IMR-90 (cell line): ENCODE measurements around the gene CHGA. TPM values are rescaled to one million over a fixed set of nuclear protein-coding genes. Genes with fewer than 3 reads are reported as not detected.

Experiments used
- ATAC-seq: fragments of 200-7000 bp; cut with Tn5 transposase; 2 replicates; pipeline ENCODE4 v1.9.1; 2020; ENCODE audit warnings: low read depth, mild to moderate bottlenecking, moderate library complexity
- BruUV-seq: library from RNA; stranded (reverse); fragments of 400-500 nt; replicated peaks from 2 replicates; lab custom pipeline; 2021; lab: Mats Ljungman, UMichigan
- CTCF ChIA-PET: fragments of 300-600 bp; formaldehyde crosslinking; extraction: SDS; loops from one replicate; lab custom pipeline; 2021; ENCODE audit warnings: antibody characterized with exemption; lab: Yijun Ruan, JAX
- POLR2A ChIA-PET: fragments of 300-600 bp; sonication (Branson Sonifier 250); formaldehyde crosslinking; loops from one replicate; lab custom pipeline; 2022; ENCODE audit warnings: antibody characterized with exemption; ENCODE audit not compliant: unreplicated experiment; lab: Charles Lee
- DNase-seq: peaks from one replicate; pipeline ENCODE4 v3.0.0; 2013
- H2AFZ ChIP-seq: replicated peaks from 2 replicates; pipeline ENCODE3; 2013; ENCODE audit warnings: low read length, mild to moderate bottlenecking; ENCODE audit not compliant: poor library complexity
- H2AK5ac ChIP-seq: 2 replicates; pipeline ENCODE4 v1.6.1; 2013; ENCODE audit warnings: low read depth, low read length, inconsistent platforms
- H2AK9ac ChIP-seq: replicated peaks from 2 replicates; pipeline ENCODE3; 2013; ENCODE audit warnings: mild to moderate bottlenecking, low read depth, low read length, moderate library complexity; ENCODE audit not compliant: poor library complexity
- H2BK120ac ChIP-seq: 2 replicates; pipeline ENCODE4 v1.6.1; 2013; ENCODE audit warnings: low read depth, low read length, inconsistent platforms
- H2BK15ac ChIP-seq: 3 replicates; pipeline ENCODE4 v1.6.1; 2013; ENCODE audit warnings: low read depth, low read length, inconsistent platforms
- H2BK20ac ChIP-seq: 2 replicates; pipeline ENCODE4 v1.6.1; 2013; ENCODE audit warnings: low read depth, mild to moderate bottlenecking, inconsistent platforms, low read length, moderate library complexity
- H2BK5ac ChIP-seq: 2 replicates; pipeline ENCODE4 v1.6.1; 2013; ENCODE audit warnings: mild to moderate bottlenecking, low read depth, low read length, inconsistent platforms; ENCODE audit not compliant: poor library complexity, severe bottlenecking
- H3K14ac ChIP-seq: replicated peaks from 2 replicates; pipeline ENCODE4 v1.6.1; 2013; ENCODE audit warnings: low read depth, low read length, inconsistent platforms
- H3K18ac ChIP-seq: 2 replicates; pipeline ENCODE4 v1.6.1; 2013; ENCODE audit warnings: low read depth, low read length, control low read depth
- H3K23ac ChIP-seq: 2 replicates; pipeline ENCODE4 v1.6.1; 2013; ENCODE audit warnings: low read depth, low read length, inconsistent platforms
- H3K27ac ChIP-seq: 2 replicates; pipeline ENCODE4 v1.5.1; 2013; ENCODE audit warnings: mild to moderate bottlenecking, control low read depth, low read length; ENCODE audit not compliant: insufficient read depth
- H3K27me3 ChIP-seq: 2 replicates; pipeline ENCODE4 v1.6.1; 2013; ENCODE audit warnings: low read length; ENCODE audit not compliant: control insufficient read depth, insufficient read depth
- H3K36me3 ChIP-seq: 2 replicates; pipeline ENCODE4 v1.6.1; 2013; ENCODE audit warnings: low read length, mixed read lengths; ENCODE audit not compliant: control insufficient read depth, insufficient read depth
- H3K4ac ChIP-seq: 2 replicates; pipeline ENCODE4 v1.6.1; 2013; ENCODE audit warnings: low read depth, low read length, inconsistent platforms
- H3K4me1 ChIP-seq: 2 replicates; pipeline ENCODE4 v1.6.1; 2013; ENCODE audit warnings: low read length, mixed read lengths; ENCODE audit not compliant: control insufficient read depth, insufficient read depth
- H3K4me2 ChIP-seq: 2 replicates; pipeline ENCODE4 v1.6.1; 2013; ENCODE audit warnings: low read depth, mild to moderate bottlenecking, control low read depth, low read length, moderate library complexity
- H3K4me3 ChIP-seq: 2 replicates; pipeline ENCODE4 v1.5.1; 2013; ENCODE audit warnings: low read depth, mild to moderate bottlenecking, control low read depth, low read length, moderate library complexity; ENCODE audit not compliant: insufficient read depth
- H3K56ac ChIP-seq: 2 replicates; pipeline ENCODE4 v1.6.1; 2013; ENCODE audit warnings: low read length, inconsistent platforms; ENCODE audit not compliant: insufficient read depth; ENCODE audit errors: extremely low read depth
- H3K79me1 ChIP-seq, 2 experiments: 2 replicates each; pipeline ENCODE4 v1.6.1; 2013; ENCODE audit warnings: low read length in 2 of 2, inconsistent platforms in 1 of 2, low read depth in 1 of 2
- H3K9ac ChIP-seq: 2 replicates; pipeline ENCODE4 v1.6.1; 2013; ENCODE audit warnings: low read depth, low read length, control low read depth
- H3K9me1 ChIP-seq: 2 replicates; pipeline ENCODE4 v1.6.1; 2013; ENCODE audit warnings: low read length, inconsistent platforms; ENCODE audit not compliant: insufficient read depth
- H3K9me3 ChIP-seq: 2 replicates; pipeline ENCODE4 v1.6.1; 2013; ENCODE audit warnings: low read length; ENCODE audit not compliant: control insufficient read depth, insufficient read depth
- H4K20me1 ChIP-seq: 2 replicates; pipeline ENCODE4 v1.6.1; 2013; ENCODE audit warnings: low read length, inconsistent platforms; ENCODE audit not compliant: insufficient read depth
- H4K5ac ChIP-seq: 2 replicates; pipeline ENCODE4 v1.6.1; 2013; ENCODE audit warnings: mild to moderate bottlenecking, low read depth, low read length, control low read depth
- H4K8ac ChIP-seq, 2 experiments: 2 replicates each; pipeline ENCODE4 v1.6.1; 2013; ENCODE audit warnings: low read depth in 2 of 2, low read length in 2 of 2, control low read depth in 1 of 2, inconsistent platforms in 1 of 2
- H4K91ac ChIP-seq: 2 replicates; pipeline ENCODE4 v1.6.1; 2013; ENCODE audit warnings: low read depth, low read length, inconsistent platforms; ENCODE audit not compliant: insufficient read depth
- BHLHE40 ChIP-seq: fragments of 150-350 bp; IDR thresholded peaks from 2 replicates; pipeline ENCODE4 v1.6.1; 2016; ENCODE audit warnings: mild to moderate bottlenecking, low read depth, low read length
- CEBPB ChIP-seq: IDR thresholded peaks from 2 replicates; pipeline ENCODE4 v1.6.1; 2012; ENCODE audit warnings: low read depth, low read length, improper control_type of control experiment
- CHD1 ChIP-seq: IDR thresholded peaks from 2 replicates; pipeline ENCODE4 v1.6.1; 2012; ENCODE audit warnings: low read depth, low read length, improper control_type of control experiment
- FOS ChIP-seq: fragments of 150-350 bp; IDR thresholded peaks from 2 replicates; pipeline ENCODE4 v1.6.1; 2016; ENCODE audit warnings: low read depth, low read length
- MAFK ChIP-seq: IDR thresholded peaks from 2 replicates; pipeline ENCODE4 v1.6.1; 2012; ENCODE audit warnings: low read depth, low read length, improper control_type of control experiment
- MAZ ChIP-seq: IDR thresholded peaks from 2 replicates; pipeline ENCODE4 v1.6.1; 2012; ENCODE audit warnings: low read depth, mild to moderate bottlenecking, low read length, improper control_type of control experiment, moderate library complexity, borderline replicate concordance
- MXI1 ChIP-seq: IDR thresholded peaks from 2 replicates; pipeline ENCODE4 v1.6.1; 2012; ENCODE audit warnings: low read depth, mild to moderate bottlenecking, low read length, moderate library complexity, borderline replicate concordance
- NFE2L2 ChIP-seq: fragments of 150-350 bp; IDR thresholded peaks from 2 replicates; pipeline ENCODE4 v1.6.1; 2016; ENCODE audit warnings: low read depth, mild to moderate bottlenecking, low read length
- POLR2A ChIP-seq: IDR thresholded peaks from 2 replicates; pipeline ENCODE4 v1.6.1; 2012; ENCODE audit warnings: mild to moderate bottlenecking, low read depth, low read length
- RAD21 ChIP-seq: IDR thresholded peaks from 2 replicates; pipeline ENCODE4 v1.6.1; 2012; ENCODE audit warnings: low read length, improper control_type of control experiment
- RCOR1 ChIP-seq: IDR thresholded peaks from 2 replicates; pipeline ENCODE4 v1.6.1; 2012; ENCODE audit warnings: mild to moderate bottlenecking, low read length, improper control_type of control experiment; ENCODE audit not compliant: insufficient replicate concordance
- RFX5 ChIP-seq: IDR thresholded peaks from 2 replicates; pipeline ENCODE4 v1.8.0; 2012; ENCODE audit warnings: low read depth, mild to moderate bottlenecking, low read length, moderate library complexity
- SMC3 ChIP-seq: fragments of 150-350 bp; IDR thresholded peaks from 2 replicates; pipeline ENCODE4 v1.6.1; 2016; ENCODE audit warnings: low read depth, mild to moderate bottlenecking, antibody characterized with exemption, low read length, moderate library complexity
- WGBS, 2 experiments: methylation state at CpG; one replicate each; pipeline versions ENCODE4 v1.1.5 to v1.1.7; 2013; ENCODE audit warnings: missing lambda C conversion rate in 2 of 2; ENCODE audit not compliant: insufficient read length in 1 of 2; ENCODE audit errors: extremely low coverage in 2 of 2; 5-methylcytosine and 5-hydroxymethylcytosine counted together
- dilution Hi-C: fragments of 300-500 bp; cut with HindIII; formaldehyde crosslinking; loops from one replicate; pipeline ENCODE4 v1.14.3; 2018; ENCODE audit warnings: low sequenced_read_pairs; ENCODE audit not compliant: unreplicated experiment
- in situ Hi-C: fragments of 300-500 bp; cut with MboI; formaldehyde crosslinking; loops from 3 replicates; pipeline ENCODE4 v1.14.3; 2019; ENCODE audit warnings: low sequenced_read_pairs, inconsistent platforms, mixed read lengths
- intact Hi-C: fragments of 100-400 bp; cut with micrococcal nuclease; formaldehyde crosslinking; loops from 2 replicates; pipeline ENCODE4 v1.10.0; 2022
- polyA plus RNA-seq, 3 experiments: library from polyadenylated mRNA; depleted of rRNA; stranded (reverse); fragments of >200 nt; gene quantifications; 2 replicates each; pipeline ENCODE4 v1.2.3, GENCODE V29; 2012; ENCODE audit warnings: low replicate concordance in 1 of 3
- total RNA-seq: library from RNA; depleted of rRNA; stranded (reverse); fragments of >200 nt; gene quantifications from 2 replicates; pipeline ENCODE4 v1.2.3, GENCODE V29; 2012
- TF ChIP-seq, protein P1 (sequence below): fragments of 150-350 bp; IDR thresholded peaks from 2 replicates; pipeline ENCODE4 v1.6.1; 2017; ENCODE audit warnings: mild to moderate bottlenecking, antibody characterized with exemption, low read length, low read depth
- TF ChIP-seq, protein P2 (sequence below): conservative IDR thresholded peaks from 2 replicates; pipeline ENCODE4 v1.5.1; 2012; ENCODE audit warnings: mild to moderate bottlenecking, low read depth, low read length, improper control_type of control experiment
- TF ChIP-seq, protein P3 (sequence below): fragments of 150-350 bp; IDR thresholded peaks from 2 replicates; pipeline ENCODE4 v1.6.1; 2016; ENCODE audit warnings: low read depth, mild to moderate bottlenecking, low read length, moderate library complexity, borderline replicate concordance

CHGA gene
- total and polyA plus RNA-seq, 2 of the 4 experiments (the other 2 are of a cell fraction): not detected

DNA sequence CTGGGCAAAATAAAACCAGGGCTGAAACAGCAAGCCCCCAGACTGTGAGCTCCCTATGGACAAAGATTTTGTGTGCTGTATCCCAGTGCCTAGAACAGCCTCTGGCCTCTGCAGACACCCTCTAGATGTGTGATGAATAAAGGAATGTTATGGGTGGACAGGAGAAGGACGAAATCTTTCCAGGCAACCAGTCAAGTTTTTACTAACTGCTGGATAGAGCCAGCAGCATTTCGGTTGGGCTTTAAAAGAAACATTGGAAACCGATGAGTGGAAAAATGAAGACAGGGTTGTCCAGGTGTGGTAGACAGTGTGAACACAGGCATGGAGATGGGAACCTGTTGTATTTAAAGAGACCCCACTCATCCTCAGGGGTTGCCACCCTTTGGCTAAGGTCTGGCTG lies 4.0 kb downstream of the CHGA start:
- no peaks in the 10 kb centered on the region for H4K20me1 ChIP-seq
- no peaks in the 10 kb centered on the region; the same call in 1 of the 2 replicates for H3K9me1 ChIP-seq
- H4K8ac ChIP-seq: no peak overlapping the region
- H2AK9ac ChIP-seq: no peak overlapping the region
- H3K23ac ChIP-seq: no peak overlapping the region
- H3K27ac ChIP-seq: no peak overlapping the region
- H3K9me3 ChIP-seq: no peaks in the 10 kb centered on the region
- no peak overlapping the region for H2BK15ac ChIP-seq
- intact Hi-C loops (no loop called here), in situ Hi-C loops (no loop called here), dilution Hi-C loops (no loop called here)
- no peak overlapping the region for H3K14ac ChIP-seq
- H3K4me1 ChIP-seq: no peaks in the 10 kb centered on the region
- H3K4me2 ChIP-seq: no peak overlapping the region
- no peak overlapping the region for H2BK20ac ChIP-seq
- H3K79me1 ChIP-seq: no peaks in the 10 kb centered on the region
- TF ChIP-seq POLR2A (no peak), MAFK (no peak), RCOR1 (no peak), CEBPB (no peak), NFE2L2 (no peak), RAD21 (no peak), BHLHE40 (no peak), RFX5 (no peak), MAZ (no peak), MXI1 (no peak), CHD1 (no peak), SMC3 (no peak), FOS (no peak)
- TF ChIP-seq, protein P1, sequence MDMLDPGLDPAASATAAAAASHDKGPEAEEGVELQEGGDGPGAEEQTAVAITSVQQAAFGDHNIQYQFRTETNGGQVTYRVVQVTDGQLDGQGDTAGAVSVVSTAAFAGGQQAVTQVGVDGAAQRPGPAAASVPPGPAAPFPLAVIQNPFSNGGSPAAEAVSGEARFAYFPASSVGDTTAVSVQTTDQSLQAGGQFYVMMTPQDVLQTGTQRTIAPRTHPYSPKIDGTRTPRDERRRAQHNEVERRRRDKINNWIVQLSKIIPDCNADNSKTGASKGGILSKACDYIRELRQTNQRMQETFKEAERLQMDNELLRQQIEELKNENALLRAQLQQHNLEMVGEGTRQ: no peak
- TF ChIP-seq, protein P2, sequence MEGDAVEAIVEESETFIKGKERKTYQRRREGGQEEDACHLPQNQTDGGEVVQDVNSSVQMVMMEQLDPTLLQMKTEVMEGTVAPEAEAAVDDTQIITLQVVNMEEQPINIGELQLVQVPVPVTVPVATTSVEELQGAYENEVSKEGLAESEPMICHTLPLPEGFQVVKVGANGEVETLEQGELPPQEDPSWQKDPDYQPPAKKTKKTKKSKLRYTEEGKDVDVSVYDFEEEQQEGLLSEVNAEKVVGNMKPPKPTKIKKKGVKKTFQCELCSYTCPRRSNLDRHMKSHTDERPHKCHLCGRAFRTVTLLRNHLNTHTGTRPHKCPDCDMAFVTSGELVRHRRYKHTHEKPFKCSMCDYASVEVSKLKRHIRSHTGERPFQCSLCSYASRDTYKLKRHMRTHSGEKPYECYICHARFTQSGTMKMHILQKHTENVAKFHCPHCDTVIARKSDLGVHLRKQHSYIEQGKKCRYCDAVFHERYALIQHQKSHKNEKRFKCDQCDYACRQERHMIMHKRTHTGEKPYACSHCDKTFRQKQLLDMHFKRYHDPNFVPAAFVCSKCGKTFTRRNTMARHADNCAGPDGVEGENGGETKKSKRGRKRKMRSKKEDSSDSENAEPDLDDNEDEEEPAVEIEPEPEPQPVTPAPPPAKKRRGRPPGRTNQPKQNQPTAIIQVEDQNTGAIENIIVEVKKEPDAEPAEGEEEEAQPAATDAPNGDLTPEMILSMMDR: no peak
- TF ChIP-seq, protein P3, sequence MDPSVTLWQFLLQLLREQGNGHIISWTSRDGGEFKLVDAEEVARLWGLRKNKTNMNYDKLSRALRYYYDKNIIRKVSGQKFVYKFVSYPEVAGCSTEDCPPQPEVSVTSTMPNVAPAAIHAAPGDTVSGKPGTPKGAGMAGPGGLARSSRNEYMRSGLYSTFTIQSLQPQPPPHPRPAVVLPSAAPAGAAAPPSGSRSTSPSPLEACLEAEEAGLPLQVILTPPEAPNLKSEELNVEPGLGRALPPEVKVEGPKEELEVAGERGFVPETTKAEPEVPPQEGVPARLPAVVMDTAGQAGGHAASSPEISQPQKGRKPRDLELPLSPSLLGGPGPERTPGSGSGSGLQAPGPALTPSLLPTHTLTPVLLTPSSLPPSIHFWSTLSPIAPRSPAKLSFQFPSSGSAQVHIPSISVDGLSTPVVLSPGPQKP: no peak
- no TSS peak for BruUV-seq
- H3K36me3 ChIP-seq: no peaks in the 10 kb centered on the region
- no peak overlapping the region for H3K18ac ChIP-seq
- no peak overlapping the region for H2BK5ac ChIP-seq
- ATAC-seq (no peak), DNase-seq (no peak)
- H3K9ac ChIP-seq: no peak overlapping the region
- 13% methylated on average over 1 of the region's 3 CpGs; no CpG with 5 or more reads in 1 of the 2 experiments for WGBS, 2 experiments
- POLR2A ChIA-PET: no interaction called here
- H2BK120ac ChIP-seq: no peak overlapping the region
- H3K4me3 ChIP-seq: no peak overlapping the region
- no peak overlapping the region for H2AFZ ChIP-seq
- no peak overlapping the region for H2AK5ac ChIP-seq
- H3K27me3 ChIP-seq: peaks cover 16% of the 10 kb centered on the region; the same call in 1 of the 2 replicates
- no peak overlapping the region for H4K91ac ChIP-seq
- CTCF ChIA-PET: no interaction called here
- no peak overlapping the region for H3K56ac ChIP-seq
- H3K4ac ChIP-seq: no peak overlapping the region
- no peak overlapping the region for H4K5ac ChIP-seq
